GM20431 (cell line): Measurements from ENCODE around the gene MCC.

Source experiments
- in situ Hi-C: fragments of 300-500 bp; cut with MseI, MboI; formaldehyde crosslinking; loops from one replicate; pipeline ENCODE4 v1.15.0; 2020; ENCODE audit warnings: low sequenced_read_pairs; ENCODE audit not compliant: unreplicated experiment

Gene MCC

GRCh38 chr5:113433862-113434612 is 54.2 kb downstream of the MCC start:
- in situ Hi-C loops = no loop called here

- in situ Hi-C loops = no loop called here
Measured at GRCh38 chr5:113433071-113433470, 55.2 kb downstream of the MCC start.

GRCh38 chr5:113427871-113428574 is 60.2 kb downstream of the MCC start:
- in situ Hi-C loops = no loop called here

- in situ Hi-C loops = no loop called here
Measured at GRCh38 chr5:113425909-113426308, 62.3 kb downstream of the MCC start.

- in situ Hi-C loops = no loop called here
Measured at GRCh38 chr5:113421693-113422092, 66.6 kb downstream of the MCC start.

- in situ Hi-C loops = no loop called here
Measured at GRCh38 chr5:113405530-113405929, 82.7 kb downstream of the MCC start.

- in situ Hi-C loops = no loop called here
Measured at GRCh38 chr5:113404269-113404668, 84.0 kb downstream of the MCC start.

GRCh38 chr5:113397986-113398385 is 90.3 kb downstream of the MCC start:
- in situ Hi-C loops = loop anchor here (25.0 kb wide), 1 partner anchor 214 kb away; no protein-coding TSS in a partner anchor

- in situ Hi-C loops = loop anchor here (25.0 kb wide), 1 partner anchor 215 kb away; no protein-coding TSS in a partner anchor
Measured at GRCh38 chr5:113397046-113397445, 91.2 kb downstream of the MCC start.

- in situ Hi-C loops = loop anchor here (25.0 kb wide), 1 partner anchor 218 kb away; no protein-coding TSS in a partner anchor
Measured at GRCh38 chr5:113394658-113395057, 93.6 kb downstream of the MCC start.

GRCh38 chr5:113390224-113390623 is 98.0 kb downstream of the MCC start:
- in situ Hi-C loops = loop anchor here (25.0 kb wide), 1 partner anchor 222 kb away; no protein-coding TSS in a partner anchor

- in situ Hi-C loops = loop anchor here (25.0 kb wide), 1 partner anchor 223 kb away; no protein-coding TSS in a partner anchor
Measured at GRCh38 chr5:113389116-113389515, 99.1 kb downstream of the MCC start.

- in situ Hi-C loops = loop anchor here (25.0 kb wide), 1 partner anchor 224 kb away; no protein-coding TSS in a partner anchor
Measured at GRCh38 chr5:113387844-113388243, 100.4 kb downstream of the MCC start.

- in situ Hi-C loops = loop anchor here (25.0 kb wide), 1 partner anchor 227 kb away; no protein-coding TSS in a partner anchor
Measured at GRCh38 chr5:113384782-113385285, 103.4 kb downstream of the MCC start.

- in situ Hi-C loops = loop anchor here (25.0 kb wide), 1 partner anchor 230 kb away; no protein-coding TSS in a partner anchor
Measured at GRCh38 chr5:113382731-113383130, 105.5 kb downstream of the MCC start.

GRCh38 chr5:113381791-113382190 is 106.5 kb downstream of the MCC start:
- in situ Hi-C loops = loop anchor here (25.0 kb wide), 1 partner anchor 231 kb away; no protein-coding TSS in a partner anchor

GRCh38 chr5:113380807-113381326 is 107.4 kb downstream of the MCC start:
- in situ Hi-C loops = loop anchor here (25.0 kb wide), 1 partner anchor 231 kb away; no protein-coding TSS in a partner anchor

- in situ Hi-C loops = loop anchor here (25.0 kb wide), 1 partner anchor 232 kb away; no protein-coding TSS in a partner anchor
Measured at GRCh38 chr5:113379936-113380806, 108.1 kb downstream of the MCC start.

- in situ Hi-C loops = loop anchor here (25.0 kb wide), 1 partner anchor 233 kb away; no protein-coding TSS in a partner anchor
Measured at GRCh38 chr5:113378959-113379541, 109.2 kb downstream of the MCC start.
